Neutrophil (primary cell): ENCODE data around the gene CD8B2.
"Not testable (repeated sequence)": the region's sequence is repeated elsewhere in the genome, so short reads cannot be mapped to it uniquely, and the experiment has no call there.

Experiments used
- H3K27ac ChIP-seq: fragments of 200-600 bp; sonication (generic); 2 replicates; pipeline ENCODE4 v1.5.1; 2016; ENCODE audit warnings: mild to moderate bottlenecking, moderate library complexity
- H3K27me3 ChIP-seq: fragments of 200-600 bp; sonication (generic); 2 replicates; pipeline ENCODE4 v1.6.0; 2016; ENCODE audit warnings: mild to moderate bottlenecking
- H3K36me3 ChIP-seq: fragments of 200-600 bp; sonication (generic); 2 replicates; pipeline ENCODE4 v1.5.1; 2017
- H3K4me1 ChIP-seq, 2 experiments: fragments of 200-600 bp in 1 of 2; sonication (generic) in 1 of 2; 1 replicate in 1 of 2; 2 replicates in 1 of 2; pipeline versions ENCODE4 v1.5.1 to v1.6.1; 2013 to 2016; ENCODE audit warnings: low read depth in 1 of 2, low read length in 1 of 2, mild to moderate bottlenecking in 1 of 2, moderate library complexity in 1 of 2; ENCODE audit not compliant: control insufficient read depth in 1 of 2, insufficient read depth in 1 of 2
- H3K4me3 ChIP-seq, 2 experiments: fragments of 200-600 bp in 1 of 2; sonication (generic) in 1 of 2; 1 replicate in 1 of 2; 2 replicates in 1 of 2; pipeline ENCODE4 v1.5.1; 2013 to 2016; ENCODE audit warnings: low read depth in 1 of 2, low read length in 1 of 2, mild to moderate bottlenecking in 1 of 2, moderate library complexity in 1 of 2
- H3K9me3 ChIP-seq: fragments of 200-600 bp; sonication (generic); 2 replicates; pipeline ENCODE4 v1.5.1; 2016
- CTCF ChIP-seq: fragments of 200-600 bp; sonication (generic); IDR thresholded peaks from 2 replicates; pipeline ENCODE4 v1.5.1; 2016; ENCODE audit warnings: antibody characterized with exemption

Gene CD8B2

GRCh38 chr2:106566050-106566449 lies 78.9 kb downstream of the CD8B2 start:
- Histone ChIP-seq H3K36me3 (no peaks in the 10 kb centered on the region), H3K4me1 (no peaks in the 10 kb centered on the region)
- no peak for TF ChIP-seq CTCF

GRCh38 chr2:106566484-106566883 lies 79.3 kb downstream of the CD8B2 start:
- H3K9me3 ChIP-seq, H3K4me3 ChIP-seq, H3K27me3 ChIP-seq, H3K27ac ChIP-seq, H3K4me1 ChIP-seq, H3K36me3 ChIP-seq: not testable (repeated sequence)

More at GRCh38 chr2:106566050-106566449, 78.9 kb downstream of the CD8B2 start:
- H3K9me3 ChIP-seq: no peaks in the 10 kb centered on the region
- no peak overlapping the region for H3K4me3 ChIP-seq
- peaks cover 4% of the 10 kb centered on the region for H3K27me3 ChIP-seq
- H3K27ac ChIP-seq: no peak overlapping the region

GRCh38 chr2:106570316-106570715 lies 83.2 kb downstream of the CD8B2 start:
- TF ChIP-seq CTCF: no peak
- H3K27ac ChIP-seq: no peak overlapping the region
- H3K9me3 ChIP-seq: no peaks in the 10 kb centered on the region
- no peaks in the 10 kb centered on the region for H3K4me1 ChIP-seq
- H3K36me3 ChIP-seq: no peaks in the 10 kb centered on the region
- no peak overlapping the region for H3K4me3 ChIP-seq
- no peaks in the 10 kb centered on the region for H3K27me3 ChIP-seq
